ENCODE measurements around the gene TTYH3.

Gene TTYH3

GRCh38 chr7:2710901-2711551 lies 79.2 kb downstream of the TTYH3 start:
- DNase-seq: no peak

- DNase-seq: no peak
Observed at GRCh38 chr7:2711895-2712675, 80.3 kb downstream of the TTYH3 start.

- no peak for DNase-seq
Observed at GRCh38 chr7:2713370-2713769, 81.6 kb downstream of the TTYH3 start.

GRCh38 chr7:2713978-2714377 lies 82.2 kb downstream of the TTYH3 start:
- DNase-seq: no peak
